Measurements from ENCODE around the gene STARD5.
A peak's percentile ranks its signal among the peaks of the same experiment; 100 is the strongest.

Gene STARD5

DNA sequence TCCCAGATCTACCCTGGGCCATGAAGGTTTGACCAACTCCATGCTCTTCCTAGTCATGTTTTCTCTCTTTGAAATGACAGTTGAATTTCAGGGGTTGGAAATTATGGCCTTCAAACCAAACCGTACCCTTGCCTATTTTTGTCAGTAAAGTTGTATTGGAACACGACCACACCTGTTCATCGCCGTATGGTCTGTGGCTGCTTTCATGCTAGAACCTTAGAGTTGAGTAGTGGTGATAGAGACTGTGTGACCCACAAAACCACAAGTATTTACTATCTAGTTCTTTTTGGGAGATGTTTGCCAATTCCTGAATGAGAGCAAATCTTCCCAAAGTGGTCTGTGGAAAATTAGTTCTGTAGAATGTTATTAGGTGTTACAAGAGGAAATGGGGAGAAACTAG, 24.0 kb upstream of the STARD5 start:
- TF ChIP-seq, protein P1, sequence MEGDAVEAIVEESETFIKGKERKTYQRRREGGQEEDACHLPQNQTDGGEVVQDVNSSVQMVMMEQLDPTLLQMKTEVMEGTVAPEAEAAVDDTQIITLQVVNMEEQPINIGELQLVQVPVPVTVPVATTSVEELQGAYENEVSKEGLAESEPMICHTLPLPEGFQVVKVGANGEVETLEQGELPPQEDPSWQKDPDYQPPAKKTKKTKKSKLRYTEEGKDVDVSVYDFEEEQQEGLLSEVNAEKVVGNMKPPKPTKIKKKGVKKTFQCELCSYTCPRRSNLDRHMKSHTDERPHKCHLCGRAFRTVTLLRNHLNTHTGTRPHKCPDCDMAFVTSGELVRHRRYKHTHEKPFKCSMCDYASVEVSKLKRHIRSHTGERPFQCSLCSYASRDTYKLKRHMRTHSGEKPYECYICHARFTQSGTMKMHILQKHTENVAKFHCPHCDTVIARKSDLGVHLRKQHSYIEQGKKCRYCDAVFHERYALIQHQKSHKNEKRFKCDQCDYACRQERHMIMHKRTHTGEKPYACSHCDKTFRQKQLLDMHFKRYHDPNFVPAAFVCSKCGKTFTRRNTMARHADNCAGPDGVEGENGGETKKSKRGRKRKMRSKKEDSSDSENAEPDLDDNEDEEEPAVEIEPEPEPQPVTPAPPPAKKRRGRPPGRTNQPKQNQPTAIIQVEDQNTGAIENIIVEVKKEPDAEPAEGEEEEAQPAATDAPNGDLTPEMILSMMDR (IDR thresholded peaks at IDR 0.05; ENCODE audit: insufficient read depth, low read depth, low read length, missing control alignments) = no peak
- H3K4me3 ChIP-seq (ENCODE audit: low read length) = no peak overlapping the region
- no peak for DNase-seq (ENCODE audit: low read depth)

DNA sequence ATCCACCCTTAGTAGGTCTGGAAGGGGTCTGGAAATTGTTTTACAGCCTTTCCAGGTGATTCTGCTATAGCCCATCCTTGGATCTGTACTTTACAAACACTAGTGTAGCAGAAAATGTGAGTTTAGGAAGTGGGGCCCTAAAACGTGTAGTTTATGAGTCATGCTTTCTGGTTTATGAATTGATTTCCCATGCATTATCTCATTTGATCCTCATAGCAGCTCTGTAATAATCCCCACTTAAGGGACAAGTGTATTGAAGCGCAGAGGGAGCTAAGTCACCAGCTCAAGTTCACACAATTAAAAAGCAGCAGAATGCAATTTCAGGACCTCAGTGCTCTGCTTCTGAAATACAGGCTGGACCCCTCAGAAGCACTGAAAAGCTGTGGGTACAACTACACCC, 22.7 kb upstream of the STARD5 start:
- no peak overlapping the region for H3K4me3 ChIP-seq (ENCODE audit: low read length)
- DNase-seq (ENCODE audit: low read depth) = no peak
- TF ChIP-seq, protein P1 (IDR thresholded peaks at IDR 0.05; ENCODE audit: insufficient read depth, low read depth, low read length, missing control alignments) = no peak

DNA sequence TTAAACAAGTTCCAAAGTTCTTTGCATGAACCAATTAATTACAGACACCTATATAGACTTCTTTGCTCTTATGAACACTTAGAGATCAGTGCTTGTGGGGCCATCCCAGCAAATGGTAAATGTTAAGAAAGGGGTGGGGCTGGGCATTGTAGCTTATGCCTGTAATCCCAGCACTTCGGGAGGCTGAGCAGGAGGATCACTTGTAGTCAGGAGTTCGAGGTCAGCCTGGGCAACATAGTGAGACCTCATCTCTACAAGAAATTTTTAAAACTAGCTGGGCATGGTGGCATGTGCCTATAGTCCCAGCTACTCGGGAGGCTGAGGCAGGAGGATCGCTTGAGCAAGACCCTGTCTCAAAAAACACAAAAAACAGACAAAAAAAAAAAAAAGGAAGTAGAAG, 19.4 kb upstream of the STARD5 start:
- TF ChIP-seq, protein P1 (IDR thresholded peaks at IDR 0.05; ENCODE audit: insufficient read depth, low read depth, low read length, missing control alignments) = no peak
- DNase-seq (ENCODE audit: low read depth) = no peak

DNA sequence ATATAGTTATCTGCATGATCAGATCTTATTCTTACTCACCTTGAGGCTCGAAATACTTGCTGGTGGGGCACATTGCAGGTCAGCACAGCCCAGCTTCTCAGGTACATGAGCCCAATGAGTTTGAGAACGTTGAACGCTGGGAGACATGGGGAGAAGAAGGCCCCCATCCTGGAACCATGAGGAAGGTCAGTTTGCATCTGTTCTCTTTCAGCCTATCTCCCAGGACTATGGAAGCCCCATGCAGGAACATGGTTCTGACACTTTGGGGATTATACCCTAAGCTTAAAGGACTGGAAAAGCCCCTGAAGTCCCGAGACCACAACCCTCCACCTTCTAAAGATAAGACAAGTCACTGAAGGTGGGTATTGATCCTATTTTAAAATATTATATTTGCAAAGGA, 17.4 kb upstream of the STARD5 start:
- H3K4me3 ChIP-seq (ENCODE audit: low read length) = no peak overlapping the region
- no peak for DNase-seq (ENCODE audit: low read depth)
- TF ChIP-seq, protein P1 (IDR thresholded peaks at IDR 0.05; ENCODE audit: insufficient read depth, low read depth, low read length, missing control alignments) = no peak

More for the DNA sequence above, 19.4 kb upstream of the STARD5 start:
- H3K4me3 ChIP-seq (ENCODE audit: low read length) = no peak overlapping the region

DNA sequence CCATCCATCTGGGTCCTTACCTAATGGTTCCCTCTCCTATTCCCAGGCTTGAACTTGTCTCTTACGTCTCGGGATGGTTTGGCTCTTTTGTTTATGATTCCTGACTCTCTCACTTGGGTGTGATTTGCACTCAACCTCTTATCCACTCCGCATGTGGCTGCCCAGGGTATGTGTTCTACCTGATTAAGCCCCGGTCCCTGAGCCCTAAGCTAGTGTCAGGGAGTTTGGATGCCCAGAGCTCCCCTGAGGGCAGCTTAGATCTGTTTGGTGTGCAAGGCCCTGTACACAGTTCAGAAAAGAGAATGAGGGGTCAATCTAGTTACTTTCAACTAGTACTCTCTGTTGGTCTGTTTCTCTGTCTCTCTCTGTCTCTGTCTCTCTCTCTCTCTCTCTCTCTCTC, 15.9 kb upstream of the STARD5 start:
- no peak for DNase-seq (ENCODE audit: low read depth)
- TF ChIP-seq, protein P1 (IDR thresholded peaks at IDR 0.05; ENCODE audit: insufficient read depth, low read depth, low read length, missing control alignments) = no peak
- H3K4me3 ChIP-seq (ENCODE audit: low read length) = no peak overlapping the region

GRCh38 chr15:81339321-81339720, 15.4 kb upstream of the STARD5 start:
- no peak overlapping the region for H3K4me3 ChIP-seq (ENCODE audit: low read length)
- TF ChIP-seq, protein P1 (IDR thresholded peaks at IDR 0.05; ENCODE audit: insufficient read depth, low read depth, low read length, missing control alignments) = no peak
- no peak for DNase-seq (ENCODE audit: low read depth)

GRCh38 chr15:81338170-81339007, 14.4 kb upstream of the STARD5 start:
- TF ChIP-seq, protein P1 (IDR thresholded peaks at IDR 0.05; ENCODE audit: insufficient read depth, low read depth, low read length, missing control alignments) = no peak
- peak; percentile 40 for DNase-seq (ENCODE audit: low read depth)
- no peak overlapping the region for H3K4me3 ChIP-seq (ENCODE audit: low read length)
